Thymus (tissue), 14 donors: ENCODE measurements around the gene TMEM238L. TPM values are rescaled to one million over a fixed set of nuclear protein-coding genes. Genes with fewer than 3 reads are reported as not detected.
"Not testable (repeated sequence)": the region's sequence is repeated elsewhere in the genome, so short reads cannot be mapped to it uniquely, and the experiment has no call there.

Experiments
- DNase-seq, 9 donors: peaks; one replicate each; pipeline ENCODE4 v3.0.0-alpha.2; 2013; ENCODE audit warnings: low spot score in 9 of 9, low read depth in 6 of 9, missing footprints in 1 of 9
- H3K27ac ChIP-seq, 2 donors: one replicate each; pipeline ENCODE4 v1.5.1; 2013; ENCODE audit warnings: control low read depth in 1 of 2, low read depth in 1 of 2, low read length in 1 of 2, mild to moderate bottlenecking in 1 of 2, moderate library complexity in 1 of 2
- H3K27me3 ChIP-seq, 2 donors: one replicate each; pipeline ENCODE4 v1.5.1; 2013; ENCODE audit warnings: low read length in 1 of 2; ENCODE audit not compliant: control insufficient read depth in 2 of 2, insufficient read depth in 1 of 2
- H3K36me3 ChIP-seq, 2 donors: one replicate each; pipeline ENCODE4 v1.5.1; 2013; ENCODE audit warnings: low read length in 1 of 2, mild to moderate bottlenecking in 1 of 2, moderate library complexity in 1 of 2; ENCODE audit not compliant: control insufficient read depth in 2 of 2, insufficient read depth in 2 of 2
- H3K4me1 ChIP-seq, 2 donors: one replicate each; pipeline ENCODE4 v1.5.1; 2013; ENCODE audit warnings: low read length in 2 of 2; ENCODE audit not compliant: control insufficient read depth in 2 of 2, insufficient read depth in 2 of 2
- H3K4me3 ChIP-seq, 2 donors: one replicate each; pipeline ENCODE4 v1.5.1; 2013; ENCODE audit warnings: low read length in 2 of 2, control low read depth in 1 of 2, mild to moderate bottlenecking in 1 of 2
- H3K9me3 ChIP-seq, 2 donors: one replicate each; pipeline ENCODE4 v1.5.1; 2013; ENCODE audit warnings: low read length in 1 of 2, mild to moderate bottlenecking in 1 of 2; ENCODE audit not compliant: control insufficient read depth in 2 of 2, insufficient read depth in 1 of 2
- WGBS: extraction: QIAGEN DNeasy Blood & Tissue Kit; methylation state at CpG from one replicate; pipeline ENCODE4 v1.1.7; 2013; 5-methylcytosine and 5-hydroxymethylcytosine counted together
- long read RNA-seq, 10 donors: transcript quantifications; one replicate each; lab custom pipeline, GENCODE V29; 2026
- polyA plus RNA-seq: library from polyadenylated mRNA; stranded (reverse); fragments of 200-250 nt; gene quantifications from one replicate; pipeline ENCODE4 v1.2.3, GENCODE V29; 2013
- total RNA-seq: library from RNA; stranded (reverse); fragments of 120-200 nt; gene quantifications from one replicate; pipeline ENCODE4 v1.2.4, GENCODE V29; 2013
- donor health status: healthy.

TMEM238L gene, protein sequence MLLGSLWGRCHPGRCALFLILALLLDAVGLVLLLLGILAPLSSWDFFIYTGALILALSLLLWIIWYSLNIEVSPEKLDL
- not detected for total RNA-seq
- polyA plus RNA-seq = 0.07 TPM
- long read RNA-seq, donor 1 = 0 reads
- long read RNA-seq, donor 2 = 0 reads
- long read RNA-seq, donor 3 = 0 reads
- long read RNA-seq, donor 4 = 0 reads
- long read RNA-seq, donor 5 = 0 reads
- long read RNA-seq, donor 6 = 0 reads
- long read RNA-seq, donor 7 = 0 reads
- long read RNA-seq, donor 8 = 0 reads
- long read RNA-seq, donor 9 = 0 reads
- long read RNA-seq, donor 10 = 0 reads

DNA sequence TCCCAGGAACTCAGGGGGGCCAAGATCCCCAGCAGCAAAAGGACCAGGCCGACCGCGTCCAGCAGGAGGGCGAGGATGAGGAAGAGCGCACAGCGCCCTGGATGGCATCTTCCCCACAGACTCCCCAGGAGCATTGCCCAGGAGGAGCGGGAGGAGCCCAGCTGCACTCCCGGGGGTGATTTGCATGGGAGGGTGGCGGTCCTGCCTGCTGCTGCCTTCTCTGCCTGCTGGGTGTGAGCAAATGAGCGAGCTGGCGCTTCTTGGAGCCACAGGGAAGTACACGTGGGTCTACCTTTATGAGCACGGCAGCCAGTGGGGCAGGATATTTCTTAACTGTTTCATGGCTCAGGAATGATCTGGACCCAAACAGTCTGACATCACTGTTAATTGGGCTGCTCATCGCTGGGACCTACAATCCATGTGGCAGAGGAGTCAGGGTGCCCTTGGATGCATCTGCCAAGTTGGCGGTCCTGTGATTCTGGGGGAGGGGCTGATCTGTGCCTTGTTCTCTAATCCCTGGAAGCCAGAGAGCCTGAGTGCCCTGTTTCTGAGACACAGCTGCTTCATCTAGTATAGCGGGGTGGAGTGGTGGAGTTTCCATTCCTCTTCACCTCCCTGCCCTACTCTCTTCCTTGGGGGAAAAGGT is at the start of gene TMEM238L:
TMEM238L (minus strand) TSS at position 270 of the 646 bp plus-strand sequence; CDS start at position 134, 136 bp downstream.
- Histone ChIP-seq H3K36me3 (no peaks in the 10 kb centered on the region), H3K27ac (no peak within 1 kb of the TSS), H3K4me3 (no peak within 1 kb of the TSS), H3K9me3 (no peaks in the 10 kb centered on the region), H3K27me3 (no peaks in the 10 kb centered on the region), H3K4me1 (no peaks in the 10 kb centered on the region)
- no peak for DNase-seq
- 88% methylated on average over 16 of the region's 16 CpGs for WGBS

DNA sequence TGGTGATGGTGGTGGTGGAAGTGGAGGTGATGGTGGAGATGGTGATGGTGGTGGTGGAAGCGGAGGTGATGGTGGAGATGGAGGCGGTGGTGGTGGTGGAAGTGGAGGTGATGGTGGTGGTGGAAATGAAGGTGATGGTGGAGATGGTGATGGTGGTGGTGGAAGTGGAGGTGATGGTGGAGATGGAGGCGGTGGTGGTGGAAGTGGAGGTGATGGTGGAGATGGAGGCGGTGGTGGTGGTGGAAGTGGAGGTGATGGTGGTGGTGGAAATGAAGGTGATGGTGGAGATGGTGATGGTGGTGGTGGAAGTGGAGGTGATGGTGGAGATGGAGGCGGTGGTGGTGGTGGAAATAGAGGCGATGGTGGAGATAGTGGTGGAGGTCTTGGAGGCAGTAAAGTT is 42.7 kb upstream of the TMEM238L start:
- H3K27ac ChIP-seq, H3K4me3 ChIP-seq: not testable (repeated sequence)
- WGBS = 96% methylated on average over 6 of the region's 6 CpGs

DNA sequence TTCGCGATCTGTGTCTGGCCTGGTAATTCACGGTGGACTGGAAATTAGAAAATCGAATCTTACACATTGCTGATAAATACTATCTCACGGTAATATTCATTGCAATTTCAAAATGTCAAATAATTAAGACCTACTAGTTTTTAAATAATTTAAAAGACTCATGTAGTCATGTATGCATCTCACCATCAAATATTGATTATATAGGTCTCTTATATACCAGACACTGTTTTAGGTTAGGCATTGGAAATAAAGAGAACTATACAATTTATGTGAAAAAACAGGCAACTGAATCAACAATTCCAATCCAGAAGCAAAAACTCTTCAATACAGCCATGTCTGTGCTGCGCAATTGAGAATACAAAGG is 41.5 kb upstream of the TMEM238L start:
- Histone ChIP-seq H3K27me3 (peaks cover 0 to 16% of the 10 kb centered on the region in 2 donors), H3K4me1 (no peaks in the 10 kb centered on the region), H3K4me3 (no peak overlapping the region), H3K27ac (no peak overlapping the region), H3K36me3 (no peaks in the 10 kb centered on the region), H3K9me3 (no peaks in the 10 kb centered on the region)
- 20% methylated on average over 6 of the region's 6 CpGs for WGBS
- DNase-seq = no peak

More for the DNA sequence above, 42.7 kb upstream of the TMEM238L start:
- H3K27me3 ChIP-seq = peaks cover 0 to 16% of the 10 kb centered on the region in 2 donors
- not testable (repeated sequence) for H3K9me3 ChIP-seq, H3K4me1 ChIP-seq, DNase-seq, H3K36me3 ChIP-seq

DNA sequence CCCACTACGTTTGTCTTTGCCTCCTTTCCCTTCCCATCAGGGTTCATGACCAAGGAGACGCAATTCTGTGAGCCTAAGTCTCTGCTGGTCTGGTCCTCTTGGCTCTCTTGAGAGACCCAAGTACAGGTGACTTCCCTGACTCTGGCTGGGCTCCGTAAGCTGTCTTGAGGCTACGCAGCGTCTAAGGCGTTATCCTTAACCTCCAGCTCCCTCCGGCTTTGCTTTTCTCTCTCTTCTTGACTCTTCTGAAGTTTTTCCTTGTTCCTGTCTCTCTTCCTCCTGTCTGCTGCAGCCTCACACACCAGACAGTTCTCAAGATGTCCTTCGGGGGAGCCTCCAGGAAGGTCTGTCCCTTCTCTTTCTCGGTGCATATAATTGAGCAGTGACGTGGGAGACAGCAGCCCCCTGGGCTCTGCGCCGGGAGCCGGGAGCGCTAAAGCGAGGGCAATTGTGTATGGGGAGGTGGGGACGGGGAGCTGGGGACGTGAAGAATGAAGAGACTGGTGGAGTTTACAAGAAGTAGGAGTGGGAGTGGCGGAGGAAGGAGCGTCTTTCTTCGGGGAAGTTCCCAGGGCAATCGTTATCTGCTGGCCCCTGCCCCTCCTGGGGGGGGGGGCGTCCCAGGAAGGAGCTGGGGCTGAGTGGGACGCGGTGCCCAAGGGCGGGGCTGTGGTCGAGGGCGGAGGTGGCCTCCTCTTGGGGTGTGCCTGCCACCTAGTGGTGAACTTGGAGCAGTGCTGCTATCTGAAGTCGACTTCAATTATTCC is 40.9 kb upstream of the TMEM238L start:
- peak; percentile 34 to 72 (median 41) for DNase-seq
- Histone ChIP-seq H3K27me3 (peaks cover 0 to 16% of the 10 kb centered on the region in 2 donors), H3K36me3 (no peaks in the 10 kb centered on the region), H3K27ac (no peak overlapping the region), H3K4me3 (peak overlapping the region; percentile 16 to 32), H3K9me3 (no peaks in the 10 kb centered on the region), H3K4me1 (no peaks in the 10 kb centered on the region)
- 9% methylated on average over 27 of the region's 28 CpGs for WGBS

DNA sequence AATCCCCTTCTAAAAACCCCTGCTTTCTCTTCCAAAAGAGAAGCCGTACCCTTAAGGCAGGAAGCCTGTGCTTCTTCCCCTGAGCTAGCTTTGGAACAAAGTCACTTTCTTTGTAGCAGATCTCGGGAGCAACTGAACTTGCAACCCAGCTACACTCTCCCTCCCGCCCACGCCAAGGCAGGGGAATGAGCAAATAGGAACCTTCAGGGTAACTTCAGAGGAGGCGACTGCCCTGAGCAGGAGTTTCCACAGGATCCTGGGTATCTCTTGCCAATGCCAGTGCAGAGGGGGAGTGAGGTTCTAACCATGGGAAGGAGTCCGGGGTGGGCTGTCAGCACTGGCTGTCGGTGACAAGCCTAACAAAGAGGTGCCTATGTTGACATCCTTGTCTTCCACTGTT is 39.9 kb upstream of the TMEM238L start:
- DNase-seq = no peak

DNA sequence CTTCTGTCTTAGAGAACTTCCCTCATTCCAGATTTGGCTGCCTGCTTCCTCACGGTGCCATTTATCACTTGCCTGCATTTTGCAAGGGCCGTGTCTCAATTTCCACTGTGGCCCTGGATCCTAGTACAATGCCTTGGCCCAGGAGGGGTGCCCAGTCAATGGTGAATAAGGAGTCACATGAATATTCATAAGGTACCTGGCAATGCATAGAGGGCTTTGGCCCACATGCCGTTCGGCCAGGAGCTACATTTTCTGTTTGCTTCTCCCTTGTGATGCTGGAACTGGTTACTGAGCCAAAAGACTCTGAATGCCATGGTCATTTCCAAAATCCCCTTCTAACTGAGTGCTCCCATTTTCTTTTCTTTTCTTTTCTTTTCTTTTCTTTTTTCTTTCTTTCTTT is 38.8 kb upstream of the TMEM238L start:
- H3K36me3 ChIP-seq = no peaks in the 10 kb centered on the region
- no peaks in the 10 kb centered on the region for H3K9me3 ChIP-seq
- WGBS = 95% methylated on average over 4 of the region's 4 CpGs
- peaks cover 0 to 16% of the 10 kb centered on the region in 2 donors for H3K27me3 ChIP-seq
- H3K4me1 ChIP-seq = no peaks in the 10 kb centered on the region
- H3K4me3 ChIP-seq = no peak overlapping the region
- H3K27ac ChIP-seq = no peak overlapping the region
- DNase-seq = no peak

More for the DNA sequence above, 39.9 kb upstream of the TMEM238L start:
- Histone ChIP-seq H3K27ac (no peak overlapping the region), H3K36me3 (no peaks in the 10 kb centered on the region), H3K4me3 (no peak overlapping the region), H3K4me1 (no peaks in the 10 kb centered on the region), H3K9me3 (no peaks in the 10 kb centered on the region), H3K27me3 (peaks cover 0 to 16% of the 10 kb centered on the region in 2 donors)
- WGBS = 88% methylated on average over 7 of the region's 7 CpGs

DNA sequence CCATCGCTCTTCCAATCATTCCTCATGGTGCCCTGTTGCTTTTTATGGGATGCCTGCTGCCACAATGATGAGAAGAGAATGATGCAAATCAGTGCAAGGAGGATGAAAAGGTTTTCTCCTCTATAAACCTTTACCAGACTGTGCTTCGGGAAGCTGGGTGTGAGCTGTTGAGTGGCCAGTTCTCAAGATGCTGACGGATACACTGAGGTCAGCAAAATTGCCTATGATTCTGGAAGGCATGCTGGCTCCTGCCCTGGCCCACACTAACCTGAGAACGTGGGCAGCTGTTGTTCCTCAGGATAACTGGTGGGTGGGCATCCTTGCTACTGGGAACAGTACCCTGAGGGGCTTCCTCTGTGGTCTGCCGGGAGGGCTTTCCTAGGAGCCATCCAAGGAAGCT is 34.8 kb upstream of the TMEM238L start:
- H3K4me1 ChIP-seq = no peaks in the 10 kb centered on the region
- no peaks in the 10 kb centered on the region for H3K36me3 ChIP-seq
- no peak overlapping the region for H3K27ac ChIP-seq
- peaks cover 0 to 2% of the 10 kb centered on the region in 2 donors for H3K27me3 ChIP-seq
- H3K4me3 ChIP-seq = no peak overlapping the region
- WGBS = 89% methylated on average over 5 of the region's 5 CpGs
- no peaks in the 10 kb centered on the region for H3K9me3 ChIP-seq
- no peak for DNase-seq

DNA sequence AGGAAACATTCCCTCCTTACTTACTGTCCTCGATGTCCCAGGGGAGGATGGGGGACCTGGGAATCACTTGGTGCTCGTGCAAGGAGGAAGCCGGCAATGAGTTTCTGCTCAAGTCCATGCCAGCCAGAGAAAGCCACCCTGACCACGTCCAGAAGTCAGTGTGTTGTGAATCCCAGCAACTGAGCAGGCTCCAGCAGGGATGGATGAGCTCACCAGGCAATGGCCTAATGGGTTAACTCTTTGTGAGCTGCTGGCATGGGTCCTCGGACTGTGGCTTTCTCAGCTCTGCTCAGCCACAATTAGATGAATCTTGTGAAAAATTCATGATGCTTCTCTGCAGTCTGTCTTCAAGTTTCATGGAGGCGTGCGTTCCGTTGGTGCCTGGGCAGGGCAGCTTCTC is 34.0 kb upstream of the TMEM238L start, which contains the start of gene PIRT:
PIRT (minus strand) TSS at position 167 of the 400 bp plus-strand sequence. CDS start 12,442 bp downstream, outside the sequence.
- WGBS = 86% methylated on average over 8 of the region's 8 CpGs
- no peak for DNase-seq
- H3K27ac ChIP-seq = no peak within 1 kb of the TSS
- H3K9me3 ChIP-seq = no peaks in the 10 kb centered on the region
- H3K27me3 ChIP-seq = no peaks in the 10 kb centered on the region
- no peaks in the 10 kb centered on the region for H3K4me1 ChIP-seq
- no peak within 1 kb of the TSS for H3K4me3 ChIP-seq
- H3K36me3 ChIP-seq = no peaks in the 10 kb centered on the region
